ENCODE results near the gene SHROOM2. TPM values are rescaled to one million over a fixed set of nuclear protein-coding genes. Genes with fewer than 3 reads are reported as not detected.

The SHROOM2 gene
- total and polyA plus RNA-seq, 10 donors: 0.21 to 3.7 (median 1.6) TPM

DNA sequence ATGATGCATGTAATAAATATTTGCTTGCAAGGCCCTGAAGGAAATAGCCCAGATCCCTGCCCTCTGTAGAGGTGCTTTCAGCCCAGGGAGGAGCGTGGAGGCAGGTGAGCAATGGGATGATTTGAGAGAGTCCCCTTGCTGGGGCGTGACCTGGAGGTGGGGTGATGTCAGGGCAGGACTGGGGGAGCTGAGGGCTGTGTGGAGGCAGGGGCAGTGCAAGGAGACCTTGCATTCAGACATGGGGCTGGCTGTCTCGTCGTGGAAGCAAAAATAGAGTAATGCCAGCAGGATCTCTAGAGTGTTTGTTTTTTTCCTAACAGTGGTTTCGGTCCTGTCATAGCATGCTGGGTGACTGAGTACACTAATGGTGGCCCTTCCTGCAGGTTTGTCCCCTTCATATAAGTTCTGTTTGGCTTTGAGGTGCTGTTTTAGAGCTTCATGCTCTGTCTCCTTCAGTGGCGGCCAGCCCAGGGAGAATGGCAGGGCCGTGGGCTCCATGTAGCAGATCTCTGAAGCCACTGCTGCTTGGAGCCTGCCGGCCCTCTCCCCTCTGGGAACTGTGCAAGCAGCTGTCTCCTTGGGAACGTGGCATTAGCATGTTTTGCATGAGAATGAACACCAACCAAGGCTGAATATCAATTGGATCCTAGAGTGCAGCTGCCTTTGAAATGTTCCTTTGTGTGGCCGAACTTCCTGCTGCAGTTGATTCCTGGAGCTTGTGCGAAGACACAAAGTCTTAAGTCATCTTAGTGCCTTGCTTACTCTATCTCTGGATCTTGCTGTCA is 141.7 kb downstream of the SHROOM2 start:
- WGBS, 5 donors: 51 to 90% (median 83%) methylated on average over 7 to 11 of the region's 11 CpGs
- no peak for DNase-seq
- TF ChIP-seq POLR2AphosphoS5 (IDR thresholded peaks at IDR 0.05): no peak
- TF ChIP-seq, protein P1, sequence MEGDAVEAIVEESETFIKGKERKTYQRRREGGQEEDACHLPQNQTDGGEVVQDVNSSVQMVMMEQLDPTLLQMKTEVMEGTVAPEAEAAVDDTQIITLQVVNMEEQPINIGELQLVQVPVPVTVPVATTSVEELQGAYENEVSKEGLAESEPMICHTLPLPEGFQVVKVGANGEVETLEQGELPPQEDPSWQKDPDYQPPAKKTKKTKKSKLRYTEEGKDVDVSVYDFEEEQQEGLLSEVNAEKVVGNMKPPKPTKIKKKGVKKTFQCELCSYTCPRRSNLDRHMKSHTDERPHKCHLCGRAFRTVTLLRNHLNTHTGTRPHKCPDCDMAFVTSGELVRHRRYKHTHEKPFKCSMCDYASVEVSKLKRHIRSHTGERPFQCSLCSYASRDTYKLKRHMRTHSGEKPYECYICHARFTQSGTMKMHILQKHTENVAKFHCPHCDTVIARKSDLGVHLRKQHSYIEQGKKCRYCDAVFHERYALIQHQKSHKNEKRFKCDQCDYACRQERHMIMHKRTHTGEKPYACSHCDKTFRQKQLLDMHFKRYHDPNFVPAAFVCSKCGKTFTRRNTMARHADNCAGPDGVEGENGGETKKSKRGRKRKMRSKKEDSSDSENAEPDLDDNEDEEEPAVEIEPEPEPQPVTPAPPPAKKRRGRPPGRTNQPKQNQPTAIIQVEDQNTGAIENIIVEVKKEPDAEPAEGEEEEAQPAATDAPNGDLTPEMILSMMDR (IDR thresholded peaks at IDR 0.05 in 8 of 11, conservative IDR thresholded peaks at IDR 0.05 in 3 of 11): no peak
- no peak for TF ChIP-seq POLR2A (IDR thresholded peaks at IDR 0.05)
- no peaks in the 10 kb centered on the region for H3K9me3 ChIP-seq
- no peak overlapping the region for H3K27ac ChIP-seq
- intact Hi-C loops (cut with DNase I; ENCODE audit: low total_unique reads): no loop called here
- no peaks in the 10 kb centered on the region for H3K36me3 ChIP-seq
- H3K4me1 ChIP-seq: no peaks in the 10 kb centered on the region
- H3K4me3 ChIP-seq: no peak overlapping the region
- H3K27me3 ChIP-seq (replicated peaks in 1 of 7): peaks cover 0 to 3% (median 0%) of the 10 kb centered on the region in 7 donors

- TF ChIP-seq POLR2A (IDR thresholded peaks at IDR 0.05): no peak
- TF ChIP-seq, protein P1 (IDR thresholded peaks at IDR 0.05 in 8 of 11, conservative IDR thresholded peaks at IDR 0.05 in 3 of 11): no peak
- no peak for TF ChIP-seq POLR2AphosphoS5 (IDR thresholded peaks at IDR 0.05)
- whole genome bisulfite sequencing, 5 donors: 74 to 95% (median 85%) methylated on average over 3 of the region's 3 CpGs
- H3K36me3 ChIP-seq: no peaks in the 10 kb centered on the region
- no peak for DNase-seq
- H3K4me1 ChIP-seq: peaks cover 0 to 3% (median 0%) of the 10 kb centered on the region in 6 donors
- H3K9me3 ChIP-seq: no peaks in the 10 kb centered on the region
- peaks cover 0 to 6% (median 0%) of the 10 kb centered on the region in 7 donors for H3K27me3 ChIP-seq (replicated peaks in 1 of 7)
- H3K4me3 ChIP-seq: no peak overlapping the region
- intact Hi-C loops (cut with DNase I; ENCODE audit: low total_unique reads): no loop called here
- H3K27ac ChIP-seq: no peak overlapping the region
Observed at GRCh38 chrX:9935436-9935835, 149.2 kb downstream of the SHROOM2 start.

- Histone ChIP-seq H3K9me3 (no peaks in the 10 kb centered on the region), H3K36me3 (no peaks in the 10 kb centered on the region), H3K4me3 (no peak overlapping the region), H3K4me1 (peaks cover 0 to 16% (median 0%) of the 10 kb centered on the region in 6 donors), H3K27ac (no peak overlapping the region), H3K27me3 (replicated peaks in 1 of 7) (peaks cover 0 to 6% (median 0%) of the 10 kb centered on the region in 7 donors)
- 77 to 90% (median 85%) methylated on average over 8 of the region's 8 CpGs for WGBS, 5 donors
- no peak for DNase-seq
- TF ChIP-seq, protein P1 (IDR thresholded peaks at IDR 0.05 in 8 of 11, conservative IDR thresholded peaks at IDR 0.05 in 3 of 11): no peak
- TF ChIP-seq POLR2AphosphoS5 (IDR thresholded peaks at IDR 0.05): no peak
- TF ChIP-seq POLR2A (IDR thresholded peaks at IDR 0.05): no peak
- intact Hi-C loops (cut with DNase I; ENCODE audit: low total_unique reads): no loop called here
Observed at GRCh38 chrX:9937761-9938160, 151.5 kb downstream of the SHROOM2 start.

DNA sequence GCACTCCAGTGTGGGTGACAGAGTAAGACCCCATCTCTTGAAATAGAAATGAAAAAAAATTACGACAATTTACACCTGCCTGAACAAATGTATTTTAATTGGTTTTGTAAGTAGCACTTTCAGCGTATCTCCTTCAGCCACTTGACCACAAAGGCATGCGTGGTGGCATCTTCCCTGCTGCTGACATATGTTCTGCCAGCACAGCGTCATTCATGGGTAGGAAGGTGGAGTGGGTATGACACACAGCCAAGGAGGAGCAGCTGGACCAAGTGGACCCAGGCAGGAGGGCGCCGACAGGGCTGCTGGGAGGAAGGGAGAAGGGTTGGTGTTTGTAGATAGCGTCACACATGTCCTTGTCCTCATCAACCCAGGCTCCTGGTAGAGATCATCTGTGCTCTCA is 152.3 kb downstream of the SHROOM2 start:
- no peaks in the 10 kb centered on the region for H3K9me3 ChIP-seq
- DNase-seq: no peak
- H3K4me3 ChIP-seq: no peak overlapping the region
- no peak overlapping the region for H3K27ac ChIP-seq
- WGBS, 5 donors: 83 to 91% (median 87%) methylated on average over 7 of the region's 7 CpGs
- TF ChIP-seq POLR2AphosphoS5 (IDR thresholded peaks at IDR 0.05): no peak
- TF ChIP-seq, protein P1 (IDR thresholded peaks at IDR 0.05 in 8 of 11, conservative IDR thresholded peaks at IDR 0.05 in 3 of 11): no peak
- intact Hi-C loops (cut with DNase I; ENCODE audit: low total_unique reads): no loop called here
- peaks cover 0 to 16% (median 0%) of the 10 kb centered on the region in 6 donors for H3K4me1 ChIP-seq
- peaks cover 0 to 6% (median 0%) of the 10 kb centered on the region in 7 donors for H3K27me3 ChIP-seq (replicated peaks in 1 of 7)
- no peaks in the 10 kb centered on the region for H3K36me3 ChIP-seq
